Neuronal stem cell (in vitro differentiated cells): Measurements from ENCODE around the gene OR56A1.

ENCODE experiments used
- DNase-seq: peaks from one replicate; pipeline ENCODE4 v3.0.0-alpha.2; 2013; ENCODE audit warnings: low spot score
- H2AFZ ChIP-seq: one replicate; pipeline ENCODE4 v1.6.1; 2013; ENCODE audit warnings: mild to moderate bottlenecking, low read length, inconsistent platforms
- H2AK5ac ChIP-seq: 2 replicates; pipeline ENCODE4 v1.6.1; 2013; ENCODE audit warnings: low read depth, mild to moderate bottlenecking, inconsistent platforms, low read length, moderate library complexity, mixed read lengths
- H2BK120ac ChIP-seq: 2 replicates; pipeline ENCODE4 v1.6.1; 2013; ENCODE audit warnings: low read depth, mild to moderate bottlenecking, inconsistent platforms, low read length, moderate library complexity, mixed read lengths
- H2BK12ac ChIP-seq: one replicate; pipeline ENCODE4 v1.6.1; 2013; ENCODE audit warnings: low read length, inconsistent platforms
- H2BK15ac ChIP-seq: 2 replicates; pipeline ENCODE4 v1.6.1; 2013; ENCODE audit warnings: mild to moderate bottlenecking, low read length, inconsistent platforms, mixed read lengths
- H2BK5ac ChIP-seq: one replicate; pipeline ENCODE4 v1.6.1; 2013; ENCODE audit warnings: inconsistent platforms, mild to moderate bottlenecking, low read length, moderate library complexity
- H3K14ac ChIP-seq: one replicate; pipeline ENCODE4 v1.6.1; 2013; ENCODE audit warnings: low read length, inconsistent platforms
- H3K18ac ChIP-seq: 2 replicates; pipeline ENCODE4 v1.6.1; 2013; ENCODE audit warnings: low read length, inconsistent platforms
- H3K23ac ChIP-seq: 2 replicates; pipeline ENCODE4 v1.6.1; 2013; ENCODE audit warnings: low read depth, mild to moderate bottlenecking, mixed read lengths, low read length, inconsistent platforms; ENCODE audit not compliant: poor library complexity
- H3K27ac ChIP-seq: replicated peaks from 3 replicates; pipeline ENCODE4 v1.5.1; 2013; ENCODE audit warnings: low read length, inconsistent platforms
- H3K27me3 ChIP-seq, 3 experiments: 2 replicates each; pipeline ENCODE4 v1.6.1; 2013; ENCODE audit warnings: low read length in 3 of 3, mild to moderate bottlenecking in 2 of 3, inconsistent platforms in 1 of 3, low read depth in 1 of 3, mixed read lengths in 1 of 3, moderate library complexity in 1 of 3; ENCODE audit not compliant: control insufficient read depth in 3 of 3, insufficient read depth in 3 of 3
- H3K36me3 ChIP-seq, 2 donors: replicated peaks in 1 of 2; 2 replicates each; pipeline ENCODE4 v1.6.1; 2013; ENCODE audit warnings: low read length in 2 of 2; ENCODE audit not compliant: control insufficient read depth in 2 of 2, insufficient read depth in 2 of 2
- H3K4ac ChIP-seq: 2 replicates; pipeline ENCODE4 v1.6.1; 2013; ENCODE audit warnings: inconsistent platforms, mild to moderate bottlenecking, low read length, moderate library complexity
- H3K4me1 ChIP-seq, 2 donors: 1 replicate in 1 of 2; 2 replicates in 1 of 2; pipeline ENCODE4 v1.6.1; 2013; ENCODE audit warnings: low read length in 2 of 2, low read depth in 1 of 2; ENCODE audit not compliant: control insufficient read depth in 2 of 2, insufficient read depth in 1 of 2
- H3K4me2 ChIP-seq: one replicate; pipeline ENCODE4 v1.6.1; 2013; ENCODE audit warnings: mild to moderate bottlenecking, low read length, inconsistent platforms; ENCODE audit not compliant: insufficient read depth, poor library complexity, severe bottlenecking
- H3K4me3 ChIP-seq, 2 donors: 2 replicates each; pipeline ENCODE4 v1.5.1; 2013; ENCODE audit warnings: low read length in 2 of 2, mild to moderate bottlenecking in 2 of 2, inconsistent platforms in 1 of 2, moderate library complexity in 1 of 2
- H3K79me1 ChIP-seq: one replicate; pipeline ENCODE4 v1.6.1; 2013; ENCODE audit warnings: low read depth, mild to moderate bottlenecking, inconsistent platforms, low read length, moderate library complexity
- H3K9ac ChIP-seq: one replicate; pipeline ENCODE4 v1.6.1; 2013; ENCODE audit warnings: mild to moderate bottlenecking, low read depth, low read length, inconsistent platforms; ENCODE audit not compliant: poor library complexity
- H3K9me3 ChIP-seq, 2 donors: replicated peaks in 1 of 2; 2 replicates each; pipeline versions ENCODE3 to v1.6.1; 2013; ENCODE audit warnings: low read length in 2 of 2, mild to moderate bottlenecking in 2 of 2, inconsistent platforms in 1 of 2, low read depth in 1 of 2, mixed read lengths in 1 of 2, moderate library complexity in 1 of 2; ENCODE audit not compliant: control insufficient read depth in 2 of 2, insufficient read depth in 1 of 2
- H4K8ac ChIP-seq: one replicate; pipeline ENCODE4 v1.6.1; 2013; ENCODE audit warnings: low read depth, mild to moderate bottlenecking, inconsistent platforms, low read length, moderate library complexity
- H4K91ac ChIP-seq: one replicate; pipeline ENCODE4 v1.6.1; 2013; ENCODE audit warnings: low read length, low read depth, mild to moderate bottlenecking, inconsistent platforms; ENCODE audit not compliant: poor library complexity
- WGBS, 2 donors: extraction: QIAGEN DNeasy Blood & Tissue Kit; methylation state at CpG; one replicate each; pipeline ENCODE4 v1.1.7; 2013; ENCODE audit warnings: missing lambda C conversion rate in 2 of 2, mixed read lengths in 1 of 2; ENCODE audit not compliant: insufficient read length in 2 of 2, insufficient replicate concordance in 1 of 2; ENCODE audit errors: extremely low coverage in 2 of 2; 5-methylcytosine and 5-hydroxymethylcytosine counted together

The OR56A1 gene

DNA sequence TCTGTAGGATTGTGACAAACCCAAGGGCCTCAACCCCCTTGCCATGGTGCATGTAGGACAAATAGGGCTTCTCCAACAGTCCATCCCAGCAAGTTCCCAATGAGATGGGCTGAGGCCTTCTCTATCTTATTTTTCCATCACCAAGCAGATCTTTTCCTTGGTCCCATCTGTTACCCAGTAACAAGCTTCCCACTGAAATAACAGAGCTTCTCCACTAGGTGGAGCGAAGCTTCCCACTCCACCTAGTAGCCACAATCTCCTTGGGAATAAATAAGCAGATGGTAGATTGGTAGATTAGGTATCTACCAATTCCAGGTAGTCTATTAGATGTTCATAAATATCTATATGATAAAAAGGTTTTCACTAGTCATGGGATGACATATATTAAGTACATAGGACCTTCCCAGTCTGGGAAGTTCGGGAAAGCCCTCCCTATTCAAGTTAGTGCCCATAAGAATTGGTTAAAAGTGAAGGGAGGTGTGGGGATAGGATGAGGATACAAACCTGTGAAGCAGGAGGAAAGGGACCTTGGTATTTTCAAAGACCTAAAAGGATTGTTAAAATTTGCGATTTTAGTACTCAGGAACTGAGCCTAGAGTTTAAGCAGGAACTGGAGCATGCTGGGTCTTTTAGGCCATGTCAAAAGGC is 37.8 kb downstream of the OR56A1 start:
- WGBS, 2 donors, result no CpG with 5 or more reads among the region's 3 CpGs
- Histone ChIP-seq H2BK15ac (no peak overlapping the region), H3K9me3 (no peaks in the 10 kb centered on the region), H3K27ac (no peak overlapping the region), H4K8ac (no peak overlapping the region), H3K36me3 (no peaks in the 10 kb centered on the region), H2BK120ac (no peak overlapping the region), H3K4me2 (no peak overlapping the region), H3K4me3 (no peak overlapping the region), H3K79me1 (no peaks in the 10 kb centered on the region), H4K91ac (no peak overlapping the region), H3K27me3 (no peaks in the 10 kb centered on the region), H3K9ac (no peak overlapping the region), H3K4ac (no peak overlapping the region), H2BK12ac (no peak overlapping the region), H3K4me1 (no peaks in the 10 kb centered on the region), H3K14ac (no peak overlapping the region), H2AFZ (no peak overlapping the region), H3K18ac (no peak overlapping the region), H2AK5ac (no peak overlapping the region), H3K23ac (no peak overlapping the region), H2BK5ac (no peak overlapping the region)
- DNase-seq, result peak; percentile 14

DNA sequence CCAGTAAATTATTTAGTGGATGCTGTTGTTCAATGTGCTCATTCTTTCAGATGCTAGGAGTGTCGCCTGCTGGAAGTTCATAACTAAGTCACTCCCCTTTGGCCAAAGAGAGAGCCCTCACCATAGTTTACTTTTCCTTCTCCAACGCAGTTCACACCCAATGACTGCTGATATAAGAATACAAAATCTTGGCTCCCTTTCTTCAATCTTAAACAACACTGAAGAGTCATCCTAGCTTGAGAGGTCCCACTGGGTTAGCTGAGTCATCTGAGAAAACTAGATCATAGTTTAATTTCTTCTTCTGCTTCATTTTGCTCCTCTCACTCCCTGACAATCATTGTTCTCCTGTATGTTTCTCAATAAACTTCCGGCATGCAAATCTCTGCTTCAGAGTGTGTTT is 38.4 kb downstream of the OR56A1 start:
- WGBS, 2 donors, result no CpG with 5 or more reads among the region's 3 CpGs
- Histone ChIP-seq H3K23ac (no peak overlapping the region), H3K27ac (no peak overlapping the region), H2AFZ (no peak overlapping the region), H3K4me2 (no peak overlapping the region), H3K4me3 (no peak overlapping the region), H2BK15ac (no peak overlapping the region), H2AK5ac (no peak overlapping the region), H3K18ac (no peak overlapping the region), H3K4me1 (no peaks in the 10 kb centered on the region), H3K27me3 (no peaks in the 10 kb centered on the region), H4K91ac (no peak overlapping the region), H3K14ac (no peak overlapping the region), H4K8ac (no peak overlapping the region), H3K9me3 (no peaks in the 10 kb centered on the region), H3K4ac (no peak overlapping the region), H2BK120ac (no peak overlapping the region), H3K36me3 (no peaks in the 10 kb centered on the region), H3K9ac (no peak overlapping the region), H2BK12ac (no peak overlapping the region), H3K79me1 (no peaks in the 10 kb centered on the region), H2BK5ac (no peak overlapping the region)
- DNase-seq, result no peak

DNA sequence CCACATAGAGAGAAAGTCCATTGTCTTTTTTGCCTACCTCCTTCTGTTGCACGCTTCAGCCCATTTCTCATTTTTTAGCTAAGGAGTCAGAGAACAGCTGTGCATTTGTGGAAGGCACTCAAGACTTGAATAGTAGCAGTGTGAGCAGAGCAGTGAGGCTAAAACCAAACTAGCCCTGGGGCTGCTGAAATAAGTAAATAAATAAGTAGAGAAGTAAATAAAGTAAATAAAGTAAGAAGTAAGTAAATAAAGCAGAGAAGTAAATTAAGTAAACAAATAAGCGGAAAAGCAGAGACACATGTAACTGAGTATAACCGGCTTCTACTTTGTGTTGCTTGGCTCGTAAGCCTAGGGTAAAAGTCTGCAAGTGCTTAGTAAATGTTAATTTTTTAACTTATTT is 41.4 kb downstream of the OR56A1 start:
- H2AFZ ChIP-seq, result no peak overlapping the region

DNA sequence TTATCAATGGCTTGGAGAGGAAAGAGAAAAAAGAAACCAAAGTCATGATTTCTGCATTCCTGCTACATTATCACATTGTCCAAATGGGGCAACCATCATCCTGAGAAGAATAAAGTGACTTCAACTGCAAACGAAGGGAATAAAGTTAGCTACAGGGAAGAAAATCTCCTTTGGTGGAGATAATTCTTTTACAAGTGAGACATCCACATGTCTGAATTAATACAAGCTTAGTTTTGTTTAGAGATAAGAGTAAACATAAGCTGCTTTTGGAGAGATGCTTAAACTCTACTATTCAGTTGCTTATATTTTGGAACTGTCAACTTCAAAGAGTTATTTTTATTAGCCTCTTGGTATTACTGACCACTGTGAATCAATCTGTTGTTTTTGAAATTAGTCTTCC is 43.7 kb downstream of the OR56A1 start, which contains the start of gene OR52L1:
TSS of gene OR52L1 (minus strand) at position 101 of the 400 bp plus-strand sequence. CDS start at position 46, 55 bp downstream.
- Histone ChIP-seq H2BK5ac (no peak within 1 kb of the TSS), H3K27ac (no peak within 1 kb of the TSS), H3K36me3 (no peaks in the 10 kb centered on the region), H2BK120ac (no peak within 1 kb of the TSS), H3K27me3 (no peaks in the 10 kb centered on the region), H3K4ac (no peak within 1 kb of the TSS), H3K4me1 (no peaks in the 10 kb centered on the region), H2BK12ac (no peak within 1 kb of the TSS), H3K18ac (no peak within 1 kb of the TSS), H3K4me2 (no peak within 1 kb of the TSS), H3K14ac (no peak within 1 kb of the TSS), H4K91ac (no peak within 1 kb of the TSS), H3K9me3 (no peaks in the 10 kb centered on the region), H3K4me3 (no peak within 1 kb of the TSS), H3K9ac (no peak within 1 kb of the TSS), H4K8ac (no peak within 1 kb of the TSS), H3K79me1 (no peaks in the 10 kb centered on the region), H3K23ac (no peak within 1 kb of the TSS), H2AK5ac (no peak within 1 kb of the TSS), H2BK15ac (no peak within 1 kb of the TSS), H2AFZ (no peak within 1 kb of the TSS)
- WGBS, 2 donors, result no CpG with 5 or more reads among the region's 1 CpG
- DNase-seq, result no peak

More for the DNA sequence above, 41.4 kb downstream of the OR56A1 start:
- H3K4me3 ChIP-seq, result no peak overlapping the region
- no peaks in the 10 kb centered on the region for H3K27me3 ChIP-seq
- H3K9me3 ChIP-seq, result no peaks in the 10 kb centered on the region
- H3K4me1 ChIP-seq, result no peaks in the 10 kb centered on the region
- no peak for DNase-seq
- no peak overlapping the region for H3K27ac ChIP-seq
- no peak overlapping the region for H2BK5ac ChIP-seq
- no peaks in the 10 kb centered on the region for H3K79me1 ChIP-seq
- no peak overlapping the region for H3K14ac ChIP-seq
- no peak overlapping the region for H2BK120ac ChIP-seq
- no peak overlapping the region for H2AK5ac ChIP-seq
- no peak overlapping the region for H3K23ac ChIP-seq
- no peak overlapping the region for H3K9ac ChIP-seq
- no peak overlapping the region for H2BK12ac ChIP-seq
- no peak overlapping the region for H3K18ac ChIP-seq
- no peaks in the 10 kb centered on the region for H3K36me3 ChIP-seq
- no peak overlapping the region for H3K4ac ChIP-seq
- no peak overlapping the region for H3K4me2 ChIP-seq
- no CpG with 5 or more reads among the region's 4 CpGs for WGBS, 2 donors
- no peak overlapping the region for H2BK15ac ChIP-seq
- H4K91ac ChIP-seq, result no peak overlapping the region
- H4K8ac ChIP-seq, result no peak overlapping the region
